IPS DF 6.9 (cell line): Measurements from ENCODE around the gene SSH2.

Experiments used
- DNase-seq: peaks from one replicate; pipeline ENCODE4 v3.0.0-alpha.2; 2013; ENCODE audit warnings: low read depth, low spot score
- H3K27ac ChIP-seq: one replicate; pipeline ENCODE4 v1.5.1; 2013; ENCODE audit warnings: low read length, control low read depth
- H3K27me3 ChIP-seq: 2 replicates; pipeline ENCODE4 v1.6.1; 2013; ENCODE audit warnings: mild to moderate bottlenecking, low read length; ENCODE audit not compliant: control insufficient read depth, insufficient read depth
- H3K36me3 ChIP-seq: 2 replicates; pipeline ENCODE4 v1.6.1; 2013; ENCODE audit warnings: low read length; ENCODE audit not compliant: control insufficient read depth, insufficient read depth
- H3K4me1 ChIP-seq: 2 replicates; pipeline ENCODE4 v1.6.1; 2013; ENCODE audit warnings: low read length; ENCODE audit not compliant: control insufficient read depth, insufficient read depth
- H3K4me3 ChIP-seq: 2 replicates; pipeline ENCODE4 v1.5.1; 2013; ENCODE audit warnings: mild to moderate bottlenecking, low read length
- H3K9me3 ChIP-seq: 2 replicates; pipeline ENCODE4 v1.6.1; 2013; ENCODE audit warnings: low read length, inconsistent platforms; ENCODE audit not compliant: control insufficient read depth, insufficient read depth
- WGBS: extraction: QIAGEN DNeasy Blood & Tissue Kit; methylation state at CpG from one replicate; pipeline ENCODE4 v1.1.7; 2013; ENCODE audit warnings: mixed read lengths, missing lambda C conversion rate; ENCODE audit not compliant: insufficient read length, insufficient coverage; 5-methylcytosine and 5-hydroxymethylcytosine counted together

The SSH2 gene

DNA sequence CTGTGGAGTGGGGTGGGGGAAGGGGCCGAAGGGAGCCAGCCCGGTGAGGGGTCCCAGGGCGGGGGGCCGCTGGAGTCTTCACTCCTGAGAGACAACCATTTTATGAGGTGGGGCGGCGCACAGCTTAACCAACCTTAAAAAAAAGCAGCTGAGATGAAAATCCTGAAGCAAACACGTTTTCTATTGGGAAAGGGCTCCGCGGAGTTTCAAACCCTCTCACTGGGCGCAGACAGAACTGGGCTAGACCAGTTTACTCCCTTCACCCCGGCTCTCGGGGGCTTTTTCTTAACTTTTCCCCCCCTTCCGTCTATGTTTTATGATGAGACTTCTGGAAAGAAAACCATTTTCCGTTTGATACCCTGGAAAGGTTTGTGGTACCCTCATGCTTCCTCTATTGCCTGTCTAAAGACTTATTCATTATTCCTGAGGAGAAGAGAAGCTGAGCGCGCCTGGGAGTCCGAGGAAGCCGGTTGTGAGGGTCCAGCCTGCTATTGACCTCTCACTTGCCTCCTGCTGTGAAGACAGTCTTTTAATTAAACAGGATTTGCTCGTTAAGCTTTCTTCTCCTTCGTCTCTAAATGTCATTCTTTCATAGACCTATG is 482 bp upstream of the SSH2 start:
- no peaks in the 10 kb centered on the region for H3K36me3 ChIP-seq
- H3K9me3 ChIP-seq: no peaks in the 10 kb centered on the region
- DNase-seq: no peak
- no peak overlapping the region for H3K27ac ChIP-seq
- WGBS: no CpG with 5 or more reads among the region's 20 CpGs
- no peaks in the 10 kb centered on the region for H3K27me3 ChIP-seq
- H3K4me1 ChIP-seq: no peaks in the 10 kb centered on the region
- H3K4me3 ChIP-seq: peak overlapping the region; percentile 81; the same call in 1 of the 2 replicates

DNA sequence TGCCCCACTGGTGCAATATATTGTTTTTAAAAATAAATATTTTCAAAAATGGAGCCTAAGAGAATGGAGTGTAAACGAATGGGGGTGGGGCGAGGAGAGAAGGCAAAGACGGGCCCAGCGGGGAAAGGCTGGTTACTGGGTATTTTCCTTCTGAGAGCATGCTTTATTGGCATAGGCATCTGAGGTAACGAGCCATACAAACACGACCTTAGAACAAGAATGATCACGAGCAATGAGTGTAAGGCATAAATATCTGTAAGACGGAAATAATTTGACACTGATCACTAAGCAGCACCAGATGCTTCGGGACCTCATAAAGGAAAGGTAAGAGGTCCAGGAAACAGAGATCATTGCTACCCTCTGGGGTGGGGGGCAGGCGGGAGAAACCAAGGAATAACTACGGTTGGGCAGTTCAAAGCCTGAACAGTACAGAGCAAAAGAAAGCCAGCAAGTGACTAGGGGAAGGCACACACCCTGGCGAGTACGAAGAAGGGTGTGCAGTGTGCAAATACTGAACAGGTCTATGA is 959 bp downstream of the SSH2 start:
- DNase-seq: no peak
- Histone ChIP-seq H3K36me3 (no peaks in the 10 kb centered on the region), H3K27ac (peak overlapping the region; percentile 23), H3K9me3 (no peaks in the 10 kb centered on the region), H3K27me3 (no peaks in the 10 kb centered on the region), H3K4me1 (no peaks in the 10 kb centered on the region), H3K4me3 (peak overlapping the region; percentile 81; the same call in 1 of the 2 replicates)
- WGBS: no CpG with 5 or more reads among the region's 13 CpGs

DNA sequence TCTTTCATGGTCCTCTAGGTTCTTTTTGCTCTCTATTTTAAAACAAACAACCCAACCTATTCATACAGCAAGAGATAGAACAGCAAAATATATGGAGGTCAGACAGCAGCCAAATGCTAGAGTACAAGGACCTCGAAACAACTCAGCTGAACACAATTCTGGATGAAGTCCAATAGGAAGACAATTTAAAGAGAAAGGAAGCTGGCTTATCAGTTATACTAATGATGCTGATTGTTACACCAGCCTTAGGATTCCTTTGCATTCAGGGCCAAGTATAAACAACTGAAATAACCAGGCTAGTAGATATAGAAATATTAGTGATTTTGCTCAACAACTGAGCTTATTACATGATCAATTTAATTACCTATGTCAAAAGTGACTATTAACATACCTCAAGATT is 2.5 kb downstream of the SSH2 start:
- H3K36me3 ChIP-seq: no peaks in the 10 kb centered on the region
- no peaks in the 10 kb centered on the region for H3K9me3 ChIP-seq
- H3K27me3 ChIP-seq: no peaks in the 10 kb centered on the region
- no peaks in the 10 kb centered on the region for H3K4me1 ChIP-seq
- H3K27ac ChIP-seq: no peak overlapping the region
- DNase-seq: no peak
- WGBS: no CpG with 5 or more reads among the region's 1 CpG
- H3K4me3 ChIP-seq: no peak overlapping the region

DNA sequence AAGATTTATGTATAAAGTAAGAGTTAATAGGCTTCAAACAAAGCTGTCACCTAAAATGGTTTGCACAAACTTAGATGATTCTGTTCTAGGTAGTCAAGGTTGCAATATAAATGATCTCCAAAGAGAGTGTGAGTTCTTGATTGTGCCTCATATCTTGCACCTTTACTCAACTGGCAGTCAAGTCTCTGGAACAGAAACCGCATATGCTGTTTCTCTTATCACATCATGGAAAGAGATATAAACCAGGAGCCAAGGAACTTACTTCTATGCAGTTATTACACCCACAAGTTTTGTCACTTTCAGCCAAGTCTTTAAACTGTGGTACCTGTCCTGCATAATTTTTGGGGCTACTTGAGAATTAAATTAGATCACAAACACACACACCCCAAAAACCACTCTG is 5.2 kb downstream of the SSH2 start:
- no peak overlapping the region for H3K4me3 ChIP-seq
- H3K36me3 ChIP-seq: no peaks in the 10 kb centered on the region
- no peak overlapping the region for H3K27ac ChIP-seq
- no CpG with 5 or more reads among the region's 1 CpG for WGBS
- no peaks in the 10 kb centered on the region for H3K9me3 ChIP-seq
- H3K4me1 ChIP-seq: no peaks in the 10 kb centered on the region
- DNase-seq: no peak
- no peaks in the 10 kb centered on the region for H3K27me3 ChIP-seq

DNA sequence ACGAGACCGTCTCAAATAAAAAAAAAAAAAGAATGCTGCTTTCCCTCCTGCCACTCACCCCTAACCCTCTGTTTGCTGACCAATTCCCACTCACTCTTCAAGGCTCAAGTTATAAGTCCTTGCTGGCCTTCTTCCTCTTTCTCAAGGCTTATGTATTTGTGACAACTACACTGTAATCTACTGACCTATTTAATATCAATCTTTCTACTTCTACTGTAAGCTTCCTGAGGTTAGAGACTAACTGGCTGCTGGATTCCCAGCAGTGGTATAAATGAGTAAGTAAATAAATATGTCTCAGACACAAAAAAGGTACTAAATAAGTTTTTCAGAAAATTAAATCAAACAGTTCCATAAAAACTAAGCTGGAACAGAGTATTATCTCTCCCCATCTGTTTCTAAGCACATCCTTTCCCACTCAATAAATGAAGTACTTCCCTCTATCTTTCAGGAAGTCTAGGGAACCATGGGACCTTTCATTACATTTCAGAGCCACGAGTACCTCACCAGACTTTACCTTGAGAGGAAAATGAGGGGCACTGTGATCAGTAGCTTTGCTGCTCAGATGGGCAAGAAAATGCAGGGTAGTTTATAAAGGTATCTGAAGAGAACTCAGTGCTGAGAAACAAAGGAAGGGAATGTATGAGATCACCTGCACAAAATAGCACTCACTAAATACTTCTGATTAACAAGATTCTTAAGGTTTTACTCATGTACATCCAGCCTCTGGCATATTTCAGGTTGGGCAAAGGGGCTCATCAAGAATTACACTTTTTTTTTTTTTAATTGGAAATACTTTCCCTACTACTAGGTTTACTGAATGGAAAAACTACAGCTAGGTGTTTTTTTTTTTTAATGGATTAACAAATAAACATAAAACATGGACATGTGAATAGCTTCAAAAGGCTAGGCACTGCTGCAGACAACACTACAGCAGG is 10.8 kb downstream of the SSH2 start:
- Histone ChIP-seq H3K4me3 (no peak overlapping the region), H3K4me1 (no peaks in the 10 kb centered on the region), H3K36me3 (no peaks in the 10 kb centered on the region), H3K9me3 (no peaks in the 10 kb centered on the region), H3K27ac (no peak overlapping the region), H3K27me3 (no peaks in the 10 kb centered on the region)
- WGBS: no CpG with 5 or more reads among the region's 3 CpGs
- DNase-seq: no peak

DNA sequence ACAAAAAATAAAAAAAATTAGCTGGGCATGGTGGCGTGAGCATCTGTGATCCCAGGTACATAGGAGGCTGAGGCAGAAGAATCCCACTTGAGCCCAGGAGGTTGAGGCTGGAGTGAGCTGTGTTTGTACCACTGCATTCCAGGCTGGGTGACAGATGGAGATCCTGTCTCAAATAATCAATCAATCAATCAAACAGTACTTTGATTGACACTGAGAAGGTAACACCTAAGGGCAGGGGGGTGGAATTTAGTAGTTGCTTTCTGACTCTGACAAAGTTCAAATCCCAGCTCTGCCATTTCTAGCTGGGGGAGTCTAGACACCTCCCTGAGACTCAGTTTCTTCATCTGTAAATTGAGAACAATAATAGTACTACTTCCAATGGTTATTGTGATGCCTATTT is 12.0 kb downstream of the SSH2 start:
- Histone ChIP-seq H3K4me1 (no peaks in the 10 kb centered on the region), H3K27ac (no peak overlapping the region), H3K9me3 (no peaks in the 10 kb centered on the region), H3K36me3 (no peaks in the 10 kb centered on the region), H3K4me3 (no peak overlapping the region), H3K27me3 (no peaks in the 10 kb centered on the region)
- no CpG with 5 or more reads among the region's 1 CpG for WGBS
- DNase-seq: no peak

DNA sequence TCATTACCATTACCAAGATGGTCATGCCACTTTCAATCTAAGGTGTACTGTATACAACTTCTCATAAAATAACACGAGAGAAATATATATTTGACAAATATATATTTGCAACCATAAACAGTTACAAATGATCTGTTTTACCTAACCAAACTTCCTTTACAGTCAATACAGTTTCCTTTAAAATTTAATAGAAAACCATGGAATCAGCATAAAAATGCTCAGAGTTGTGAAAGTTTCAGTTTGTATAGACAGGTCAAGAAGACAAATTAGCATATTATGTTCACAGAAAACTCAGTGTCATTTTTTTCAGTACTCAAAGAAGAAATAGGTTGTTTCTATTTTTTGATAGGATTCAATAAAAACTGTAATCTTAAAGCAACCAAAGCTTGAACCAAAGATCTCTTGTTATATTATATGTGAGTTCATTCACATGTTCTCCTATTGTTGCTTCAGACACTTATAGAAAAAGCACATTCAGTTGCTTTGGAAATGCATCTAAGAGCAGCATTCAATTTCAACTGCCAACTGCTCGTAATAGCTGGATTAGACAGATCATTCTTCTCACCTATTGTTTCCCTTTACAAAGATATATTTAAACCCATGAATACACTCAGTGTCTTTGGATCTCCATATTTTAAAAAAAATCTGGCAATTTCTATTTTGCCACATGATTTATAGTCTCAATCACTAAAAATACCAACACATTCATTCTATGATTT is 15.1 kb downstream of the SSH2 start:
- H3K4me3 ChIP-seq: no peak overlapping the region
- no peak overlapping the region for H3K27ac ChIP-seq
- no peaks in the 10 kb centered on the region for H3K4me1 ChIP-seq
- no peak for DNase-seq
- no peaks in the 10 kb centered on the region for H3K27me3 ChIP-seq
- H3K9me3 ChIP-seq: no peaks in the 10 kb centered on the region
- H3K36me3 ChIP-seq: no peaks in the 10 kb centered on the region
- WGBS: no CpG with 5 or more reads among the region's 2 CpGs

DNA sequence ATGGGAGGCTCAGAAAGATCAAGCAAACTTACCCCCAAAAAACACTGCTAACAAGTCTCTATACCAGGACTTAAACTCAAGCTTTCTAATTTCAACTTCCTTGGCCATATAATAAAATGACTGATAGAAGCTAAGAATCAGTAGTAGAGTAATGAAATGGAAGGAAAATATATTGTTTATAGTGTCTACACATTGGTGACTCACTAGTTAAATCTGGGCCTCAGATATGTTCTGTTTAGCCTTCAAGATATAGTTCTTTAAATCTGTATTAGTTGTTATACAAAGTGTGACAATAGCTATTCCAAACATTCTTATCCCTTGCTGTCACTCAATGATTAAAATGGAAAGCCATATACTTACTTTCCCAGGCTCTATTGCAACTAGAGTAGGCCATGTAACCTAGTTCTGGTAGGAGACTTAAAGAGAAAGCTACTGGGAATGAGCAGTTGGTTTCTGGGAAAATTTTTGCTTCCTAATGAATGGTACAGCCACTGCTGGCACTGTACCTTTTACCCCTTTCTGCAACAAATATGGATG is 18.3 kb downstream of the SSH2 start:
- Histone ChIP-seq H3K9me3 (no peaks in the 10 kb centered on the region), H3K27me3 (no peaks in the 10 kb centered on the region), H3K36me3 (no peaks in the 10 kb centered on the region), H3K4me3 (no peak overlapping the region), H3K4me1 (no peaks in the 10 kb centered on the region), H3K27ac (no peak overlapping the region)
- no peak for DNase-seq

DNA sequence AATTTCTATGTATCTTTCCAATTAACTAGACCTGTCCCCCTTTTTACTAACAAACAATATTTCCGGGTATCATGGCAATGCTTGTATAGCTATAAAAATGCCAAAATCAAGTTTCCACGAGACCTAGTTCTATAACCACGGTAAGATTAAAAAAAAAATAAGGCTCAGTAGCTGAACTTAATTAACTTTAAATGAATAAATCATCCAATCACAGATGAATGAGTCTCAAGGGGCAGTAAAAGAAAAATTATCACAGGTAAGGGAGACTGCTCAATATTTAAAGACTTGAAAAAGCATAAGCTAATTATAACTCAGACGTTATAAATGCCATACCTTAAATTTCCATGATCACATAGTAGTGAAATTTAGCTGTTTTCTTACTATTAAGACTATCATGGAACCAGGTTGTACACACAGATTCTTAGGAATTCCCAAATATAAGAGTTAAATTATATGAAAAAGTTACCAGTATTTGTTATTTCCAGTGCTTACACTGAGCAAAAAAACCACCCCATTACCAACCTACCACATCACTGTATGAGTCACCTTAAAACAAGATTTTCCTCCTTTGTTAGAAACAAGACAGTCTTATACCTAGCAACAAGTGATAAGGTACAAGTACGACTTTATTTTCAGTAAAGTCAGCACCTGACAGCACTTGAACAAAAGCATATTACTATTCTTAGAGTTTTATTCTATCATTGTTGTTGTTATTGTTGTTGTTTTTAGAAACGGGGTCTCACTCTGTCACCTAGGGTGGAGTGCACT is 20.6 kb downstream of the SSH2 start:
- H3K4me3 ChIP-seq: no peak overlapping the region
- no CpG with 5 or more reads among the region's 6 CpGs for WGBS
- no peak for DNase-seq
- H3K27ac ChIP-seq: no peak overlapping the region
- H3K36me3 ChIP-seq: no peaks in the 10 kb centered on the region
- H3K9me3 ChIP-seq: no peaks in the 10 kb centered on the region
- no peaks in the 10 kb centered on the region for H3K4me1 ChIP-seq
- no peaks in the 10 kb centered on the region for H3K27me3 ChIP-seq

DNA sequence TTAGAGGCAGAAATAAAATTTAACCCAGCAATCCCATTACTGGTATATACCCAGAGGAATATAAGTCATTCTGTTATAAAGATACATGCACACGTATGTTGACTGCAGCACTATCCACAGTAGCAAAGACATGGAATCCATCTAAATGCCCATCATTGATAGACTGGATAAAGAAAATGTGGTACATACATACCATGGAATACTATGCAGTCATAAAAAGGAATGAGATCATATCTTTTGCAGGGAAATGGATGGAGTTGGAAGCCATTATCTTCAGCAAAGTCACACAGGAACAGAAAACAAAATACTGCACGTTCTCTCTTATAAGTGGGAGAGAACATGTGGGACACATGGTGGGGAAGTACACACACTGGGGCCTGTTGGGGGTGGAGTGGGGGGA is 23.1 kb downstream of the SSH2 start:
- WGBS: no CpG with 5 or more reads among the region's 2 CpGs
- no peaks in the 10 kb centered on the region for H3K4me1 ChIP-seq
- no peaks in the 10 kb centered on the region for H3K36me3 ChIP-seq
- no peak for DNase-seq
- H3K27me3 ChIP-seq: no peaks in the 10 kb centered on the region
- H3K9me3 ChIP-seq: no peaks in the 10 kb centered on the region
- H3K4me3 ChIP-seq: no peak overlapping the region
- no peak overlapping the region for H3K27ac ChIP-seq
